Suprapubic skin (tissue), 4 donors: ENCODE results near the gene ATP5F1C. TPM values are rescaled to one million over a fixed set of nuclear protein-coding genes. Genes with fewer than 3 reads are reported as not detected.

ENCODE experiments used
- DNase-seq, 2 donors: peaks; one replicate each; pipeline ENCODE4 v3.0.0-alpha.2; 2019; ENCODE audit warnings: low spot score in 2 of 2
- H3K27ac ChIP-seq: fragments of 200-600 bp; sonication (generic); one replicate; pipeline ENCODE4 v1.5.1; 2019
- H3K27me3 ChIP-seq: fragments of 200-600 bp; sonication (generic); one replicate; pipeline ENCODE4 v1.5.1; 2019
- H3K36me3 ChIP-seq: fragments of 200-600 bp; sonication (generic); one replicate; pipeline ENCODE4 v1.5.1; 2019
- H3K4me1 ChIP-seq: fragments of 200-600 bp; sonication (generic); one replicate; pipeline ENCODE4 v1.5.1; 2019
- H3K4me3 ChIP-seq: fragments of 200-600 bp; sonication (generic); one replicate; pipeline ENCODE4 v1.5.1; 2019; ENCODE audit warnings: mild to moderate bottlenecking
- H3K9me3 ChIP-seq: fragments of 200-600 bp; sonication (generic); one replicate; pipeline ENCODE4 v1.5.1; 2019
- CTCF ChIP-seq, 2 donors: fragments of 200-600 bp in 1 of 2; fragments of 450-650 bp in 1 of 2; sonication (generic) in 1 of 2; IDR thresholded peaks; one replicate each; pipeline ENCODE4 v1.5.1; 2016 to 2019; ENCODE audit warnings: antibody characterized with exemption in 2 of 2, mild to moderate bottlenecking in 1 of 2, moderate library complexity in 1 of 2
- EP300 ChIP-seq: sonication (generic); formaldehyde crosslinking; IDR thresholded peaks from one replicate; pipeline ENCODE4 v1.6.1; 2017; ENCODE audit warnings: antibody characterized with exemption
- POLR2A ChIP-seq, 2 donors: fragments of 450-650 bp; IDR thresholded peaks; one replicate each; pipeline ENCODE4 v1.6.1; 2017; ENCODE audit warnings: antibody characterized with exemption in 2 of 2, mild to moderate bottlenecking in 2 of 2, moderate library complexity in 2 of 2
- POLR2AphosphoS5 ChIP-seq, 3 donors: sonication (generic); formaldehyde crosslinking; IDR thresholded peaks; one replicate each; pipeline ENCODE4 v1.6.1; 2017; ENCODE audit warnings: antibody characterized with exemption in 3 of 3
- WGBS: methylation state at CpG from one replicate; pipeline ENCODE4 v1.1.5; 2018; 5-methylcytosine and 5-hydroxymethylcytosine counted together
- total RNA-seq, 4 donors: library from RNA; depleted of rRNA; stranded (reverse); fragments of >200 nt; gene quantifications; one replicate each; pipeline ENCODE4 v1.1.0, GENCODE V29; 2016

The ATP5F1C gene
- total RNA-seq, 4 donors from 2014 or later: 188 to 226 (median 205) TPM

- Histone ChIP-seq H3K9me3 (no peaks in the 10 kb centered on the region), H3K27me3 (no peaks in the 10 kb centered on the region), H3K4me1 (peaks cover 47% of the 10 kb centered on the region), H3K36me3 (peaks cover 6% of the 10 kb centered on the region), H3K27ac (no peak overlapping the region), H3K4me3 (peak overlapping the region; percentile 98)
- 72% methylated on average over 3 of the region's 3 CpGs for WGBS
- no peak for DNase-seq
- TF ChIP-seq POLR2AphosphoS5 (IDR thresholded peaks at IDR 0.05): no peak
- TF ChIP-seq EP300: no peak
- no peak for TF ChIP-seq CTCF (IDR thresholded peaks at IDR 0.05)
- TF ChIP-seq POLR2A (IDR thresholded peaks at IDR 0.05): no peak
Observed at GRCh38 chr10:7786430-7786829, 1.5 kb upstream of the ATP5F1C start.

- peak in 1 of 2 donors; percentile 80 for DNase-seq
- TF ChIP-seq CTCF (IDR thresholded peaks at IDR 0.05): no peak
- TF ChIP-seq POLR2A (IDR thresholded peaks at IDR 0.05): no peak
- TF ChIP-seq POLR2AphosphoS5 (IDR thresholded peaks at IDR 0.05): no peak
- no peak for TF ChIP-seq EP300
- Histone ChIP-seq H3K4me3 (peak overlapping the region; percentile 98), H3K4me1 (peaks cover 54% of the 10 kb centered on the region), H3K27me3 (no peaks in the 10 kb centered on the region), H3K36me3 (peaks cover 2% of the 10 kb centered on the region), H3K9me3 (no peaks in the 10 kb centered on the region), H3K27ac (peak overlapping the region; percentile 93)
- WGBS: 9% methylated on average over 8 of the region's 26 CpGs
Observed at GRCh38 chr10:7787150-7787856, 674 bp upstream of the ATP5F1C start.

- no peak for DNase-seq
- TF ChIP-seq EP300 (no peak), CTCF (IDR thresholded peaks at IDR 0.05) (no peak), POLR2AphosphoS5 (IDR thresholded peaks at IDR 0.05) (no peak), POLR2A (IDR thresholded peaks at IDR 0.05) (no peak)
- Histone ChIP-seq H3K27ac (peak overlapping the region; percentile 93), H3K4me3 (peak overlapping the region; percentile 98), H3K27me3 (no peaks in the 10 kb centered on the region), H3K36me3 (no peaks in the 10 kb centered on the region), H3K4me1 (peaks cover 62% of the 10 kb centered on the region), H3K9me3 (no peaks in the 10 kb centered on the region)
- 1% methylated on average over 24 of the region's 25 CpGs for WGBS
Observed at GRCh38 chr10:7788639-7789286, 786 bp downstream of the ATP5F1C start.

- Histone ChIP-seq H3K4me1 (peaks cover 62% of the 10 kb centered on the region), H3K36me3 (no peaks in the 10 kb centered on the region), H3K27ac (no peak overlapping the region), H3K9me3 (no peaks in the 10 kb centered on the region), H3K4me3 (peak overlapping the region; percentile 98), H3K27me3 (no peaks in the 10 kb centered on the region)
- 37% methylated on average over 3 of the region's 3 CpGs for WGBS
- TF ChIP-seq CTCF (IDR thresholded peaks at IDR 0.05) (no peak), EP300 (no peak), POLR2AphosphoS5 (IDR thresholded peaks at IDR 0.05) (no peak), POLR2A (IDR thresholded peaks at IDR 0.05) (no peak)
- no peak for DNase-seq
Observed at GRCh38 chr10:7789390-7789789, 1.4 kb downstream of the ATP5F1C start.

GRCh38 chr10:7792541-7792940, 4.6 kb downstream of the ATP5F1C start:
- TF ChIP-seq POLR2A (IDR thresholded peaks at IDR 0.05) (no peak), CTCF (IDR thresholded peaks at IDR 0.05) (no peak), EP300 (no peak), POLR2AphosphoS5 (IDR thresholded peaks at IDR 0.05) (no peak)
- no peaks in the 10 kb centered on the region for H3K9me3 ChIP-seq
- H3K4me3 ChIP-seq: no peak overlapping the region
- peaks cover 46% of the 10 kb centered on the region for H3K4me1 ChIP-seq
- H3K27me3 ChIP-seq: no peaks in the 10 kb centered on the region
- H3K36me3 ChIP-seq: peaks cover 9% of the 10 kb centered on the region
- 53% methylated on average over 1 of the region's 1 CpG for WGBS
- no peak overlapping the region for H3K27ac ChIP-seq
- DNase-seq: no peak
